Activated CD4-positive, alpha-beta T cell treated with anti-CD3 and anti-CD28 coated beads, Interleukin-2, amount 50 U/mL, for 24 hours (primary cell): Measurements from ENCODE around the gene ZNF808.
"Not testable (repeated sequence)": the region's sequence is repeated elsewhere in the genome, so short reads cannot be mapped to it uniquely, and the experiment has no call there.

Source experiments
- DNase-seq, 2 donors: peaks; one replicate each; pipeline ENCODE4 v3.0.0-alpha.2; 2020; ENCODE audit warnings: low read depth in 1 of 2, low spot score in 1 of 2

ZNF808 gene

GRCh38 chr19:52535771-52536447 lies 8.4 kb downstream of the ZNF808 start:
- DNase-seq = peak; percentile 68 to 86

- peak; percentile 10 to 13 for DNase-seq
Observed at GRCh38 chr19:52536448-52536800, 9.0 kb downstream of the ZNF808 start.

GRCh38 chr19:52538815-52539214 lies 11.3 kb downstream of the ZNF808 start:
- not testable (repeated sequence) for DNase-seq

GRCh38 chr19:52541176-52541575 lies 13.7 kb downstream of the ZNF808 start:
- not testable (repeated sequence) for DNase-seq

GRCh38 chr19:52541608-52542007 lies 14.1 kb downstream of the ZNF808 start:
- no peak for DNase-seq

- DNase-seq = not testable (repeated sequence)
Observed at GRCh38 chr19:52542541-52542940, 15.1 kb downstream of the ZNF808 start.

- DNase-seq = no peak
Observed at GRCh38 chr19:52542984-52543664, 15.7 kb downstream of the ZNF808 start.

GRCh38 chr19:52554216-52554971 lies 26.9 kb downstream of the ZNF808 start:
- DNase-seq = no peak

GRCh38 chr19:52557231-52557995 lies 29.9 kb downstream of the ZNF808 start:
- DNase-seq = no peak

- DNase-seq = not testable (repeated sequence)
Observed at GRCh38 chr19:52558732-52559445, 31.4 kb downstream of the ZNF808 start.

GRCh38 chr19:52561611-52562010 lies 34.1 kb downstream of the ZNF808 start:
- DNase-seq = not testable (repeated sequence)

- no peak for DNase-seq
Observed at GRCh38 chr19:52566121-52566520, 38.7 kb downstream of the ZNF808 start.

- no peak for DNase-seq
Observed at GRCh38 chr19:52566588-52566987, 39.1 kb downstream of the ZNF808 start.

- no peak for DNase-seq
Observed at GRCh38 chr19:52567921-52568320, 40.5 kb downstream of the ZNF808 start.

GRCh38 chr19:52569638-52569999 lies 42.2 kb downstream of the ZNF808 start:
- DNase-seq = not testable (repeated sequence)

- DNase-seq = peak; percentile 93
Observed at GRCh38 chr19:52570000-52570861, 42.8 kb downstream of the ZNF808 start, which contains the start of gene ZNF701. Gene ZNF701 (plus strand): TSS chr19:52570287. CDS start chr19:52574148, 3,861 bp downstream.

- DNase-seq = no peak
Observed at GRCh38 chr19:52584736-52585440, 57.4 kb downstream of the ZNF808 start.

GRCh38 chr19:52585604-52586003 lies 58.1 kb downstream of the ZNF808 start:
- no peak for DNase-seq

- no peak for DNase-seq
Observed at GRCh38 chr19:52590728-52591127, 63.3 kb downstream of the ZNF808 start.
